GM12878 (cell line): Measurements from ENCODE around the gene BIVM. TPM values are rescaled to one million over a fixed set of nuclear protein-coding genes. Genes with fewer than 3 reads are reported as not detected.

Source experiments
- BHLHE40 ChIP-seq, 2 experiments: fragments of 450-650 bp in 1 of 2; IDR thresholded peaks; 2 replicates each; pipeline ENCODE4 v1.6.1; 2011 to 2017; ENCODE audit warnings: low read depth in 2 of 2, borderline replicate concordance in 1 of 2, improper control_type of control experiment in 1 of 2, low read length in 1 of 2, mild to moderate bottlenecking in 1 of 2
- GABPA ChIP-seq: IDR thresholded peaks from 2 replicates; pipeline ENCODE4 v1.6.1; 2014; ENCODE audit warnings: antibody characterized with exemption, low read depth, mild to moderate bottlenecking, inconsistent platforms
- IRF4 ChIP-seq: IDR thresholded peaks from 2 replicates; pipeline ENCODE4 v1.6.1; 2011; ENCODE audit warnings: low read depth, low read length
- KLF5 ChIP-seq: fragments of 450-650 bp; IDR thresholded peaks from 2 replicates; pipeline ENCODE4 v1.6.1; 2014; ENCODE audit warnings: mild to moderate bottlenecking; ENCODE audit not compliant: partially characterized antibody
- NFYA ChIP-seq: IDR thresholded peaks from 2 replicates; pipeline ENCODE4 v1.6.1; 2011; ENCODE audit warnings: low read depth, mild to moderate bottlenecking, low read length, improper control_type of control experiment, borderline replicate concordance
- RB1 ChIP-seq: fragments of 450-650 bp; formaldehyde crosslinking; IDR thresholded peaks from 2 replicates; pipeline ENCODE4 v1.6.1; 2017; ENCODE audit warnings: mild to moderate bottlenecking, borderline replicate concordance
- RUNX3 ChIP-seq: IDR thresholded peaks from 2 replicates; pipeline ENCODE4 v1.6.1; 2012; ENCODE audit warnings: low read length, inconsistent platforms
- SIN3A ChIP-seq: IDR thresholded peaks from 2 replicates; pipeline ENCODE4 v1.6.1; 2012; ENCODE audit warnings: low read depth, low read length, improper control_type of control experiment
- polyA plus RNA-seq, 11 experiments: library from polyadenylated mRNA; depleted of rRNA in 4 of 11; unstranded in 6 of 11; stranded (reverse) in 5 of 11; fragments of >200 nt; fragmentation: Nextera tagmentation in 4 of 11; fragmentation: Illumina TruSeq in 1 of 11; extraction: Ambion mirVana in 4 of 11; extraction: Trizol in 1 of 11; gene quantifications; 1 replicate in 1 of 11; 2 replicates in 10 of 11; pipeline versions ENCODE4 v1.2.1 to v1.2.3, GENCODE V29; 2011 to 2016; ENCODE audit warnings: inconsistent platforms in 2 of 11, missing spikeins in 2 of 11, low read depth in 1 of 11
- total RNA-seq, 4 experiments: library from RNA; depleted of rRNA in 3 of 4; stranded (reverse); fragments of >200 nt in 3 of 4; fragmentation: Illumina TruSeq in 1 of 4; extraction: Trizol in 1 of 4; gene quantifications; 2 replicates each; pipeline versions ENCODE4 v1.2.1 to v1.2.3, GENCODE V29; 2013 to 2021
- TF ChIP-seq, protein P1 (sequence below): fragments of 450-650 bp; conservative IDR thresholded peaks from 2 replicates; pipeline ENCODE4 v1.6.1; 2017; ENCODE audit warnings: mild to moderate bottlenecking, moderate library complexity
- TF ChIP-seq, protein P2 (sequence below): fragments of 150-350 bp; IDR thresholded peaks from 2 replicates; pipeline ENCODE4 v1.6.1; 2014; ENCODE audit warnings: mild to moderate bottlenecking, low read depth, low read length
- TF ChIP-seq, protein P3 (sequence below): fragments of 450-650 bp; IDR thresholded peaks from 2 replicates; pipeline ENCODE4 v1.6.1; 2017; ENCODE audit warnings: low read depth, mild to moderate bottlenecking, moderate library complexity
- TF ChIP-seq, protein P4 (sequence below): fragments of 450-650 bp; IDR thresholded peaks from 2 replicates; pipeline ENCODE4 v1.6.1; 2017; ENCODE audit warnings: antibody characterized with exemption, mild to moderate bottlenecking, moderate library complexity
- TF ChIP-seq, protein P5 (sequence below): IDR thresholded peaks from 2 replicates; pipeline ENCODE4 v1.6.1; 2011; ENCODE audit warnings: low read depth, mild to moderate bottlenecking, low read length, moderate library complexity, borderline replicate concordance; ENCODE audit errors: extremely low read depth

The BIVM gene
- total and polyA plus RNA-seq, 10 of the 15 experiments (the other 5 are each of a cell fraction or from before 2014, with no cell fraction given) = 3.4 to 20.1 (median 14.1) TPM

DNA sequence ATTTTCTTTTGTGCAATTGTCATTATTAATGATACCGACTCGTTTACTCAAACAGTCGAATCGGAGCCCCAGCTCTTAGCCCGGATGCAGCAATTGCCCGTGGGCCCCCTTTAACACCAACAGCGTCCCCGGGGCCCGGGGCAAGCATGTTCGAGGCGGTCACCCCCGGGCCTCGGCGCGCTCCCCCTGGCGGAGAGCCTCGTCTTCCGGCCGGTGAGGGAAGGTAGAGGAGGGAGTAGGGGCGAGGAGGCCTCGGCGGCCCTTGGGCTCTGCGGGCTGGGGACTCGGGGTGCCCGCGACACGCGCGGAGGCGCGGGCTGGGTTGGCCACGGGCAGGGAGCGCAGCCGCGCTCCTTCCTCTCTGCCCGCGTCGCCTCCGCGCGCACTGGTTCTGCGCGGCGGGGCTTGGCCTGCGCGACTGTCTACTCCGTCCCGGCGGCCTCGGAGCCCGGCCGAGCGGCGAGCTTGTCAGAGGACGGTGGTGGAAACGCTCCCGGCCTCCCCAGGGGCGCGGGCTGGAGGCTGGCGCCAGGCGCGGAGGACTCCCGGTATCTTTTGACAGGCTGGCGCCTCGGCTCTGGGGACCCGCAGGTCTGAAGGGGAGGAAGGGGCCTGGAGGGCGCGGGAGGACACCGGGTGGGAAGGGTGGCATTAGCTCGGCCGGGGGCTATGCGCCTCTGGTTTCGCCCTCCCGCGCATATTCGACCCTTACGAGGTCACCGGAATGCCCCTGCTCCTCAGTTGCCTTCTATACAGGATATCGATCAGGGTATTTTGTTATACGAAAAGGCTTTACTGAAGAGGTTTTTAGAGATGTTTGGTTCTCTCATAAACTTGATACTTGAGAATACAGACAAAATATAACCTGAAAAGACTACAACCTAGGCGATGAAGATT, 1.5 kb downstream of the BIVM start (continued):
- TF ChIP-seq, protein P1, sequence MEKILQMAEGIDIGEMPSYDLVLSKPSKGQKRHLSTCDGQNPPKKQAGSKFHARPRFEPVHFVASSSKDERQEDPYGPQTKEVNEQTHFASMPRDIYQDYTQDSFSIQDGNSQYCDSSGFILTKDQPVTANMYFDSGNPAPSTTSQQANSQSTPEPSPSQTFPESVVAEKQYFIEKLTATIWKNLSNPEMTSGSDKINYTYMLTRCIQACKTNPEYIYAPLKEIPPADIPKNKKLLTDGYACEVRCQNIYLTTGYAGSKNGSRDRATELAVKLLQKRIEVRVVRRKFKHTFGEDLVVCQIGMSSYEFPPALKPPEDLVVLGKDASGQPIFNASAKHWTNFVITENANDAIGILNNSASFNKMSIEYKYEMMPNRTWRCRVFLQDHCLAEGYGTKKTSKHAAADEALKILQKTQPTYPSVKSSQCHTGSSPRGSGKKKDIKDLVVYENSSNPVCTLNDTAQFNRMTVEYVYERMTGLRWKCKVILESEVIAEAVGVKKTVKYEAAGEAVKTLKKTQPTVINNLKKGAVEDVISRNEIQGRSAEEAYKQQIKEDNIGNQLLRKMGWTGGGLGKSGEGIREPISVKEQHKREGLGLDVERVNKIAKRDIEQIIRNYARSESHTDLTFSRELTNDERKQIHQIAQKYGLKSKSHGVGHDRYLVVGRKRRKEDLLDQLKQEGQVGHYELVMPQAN = peak; percentile 50; the same call in 1 of the 2 replicates
- TF ChIP-seq, protein P2, sequence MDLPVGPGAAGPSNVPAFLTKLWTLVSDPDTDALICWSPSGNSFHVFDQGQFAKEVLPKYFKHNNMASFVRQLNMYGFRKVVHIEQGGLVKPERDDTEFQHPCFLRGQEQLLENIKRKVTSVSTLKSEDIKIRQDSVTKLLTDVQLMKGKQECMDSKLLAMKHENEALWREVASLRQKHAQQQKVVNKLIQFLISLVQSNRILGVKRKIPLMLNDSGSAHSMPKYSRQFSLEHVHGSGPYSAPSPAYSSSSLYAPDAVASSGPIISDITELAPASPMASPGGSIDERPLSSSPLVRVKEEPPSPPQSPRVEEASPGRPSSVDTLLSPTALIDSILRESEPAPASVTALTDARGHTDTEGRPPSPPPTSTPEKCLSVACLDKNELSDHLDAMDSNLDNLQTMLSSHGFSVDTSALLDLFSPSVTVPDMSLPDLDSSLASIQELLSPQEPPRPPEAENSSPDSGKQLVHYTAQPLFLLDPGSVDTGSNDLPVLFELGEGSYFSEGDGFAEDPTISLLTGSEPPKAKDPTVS = 0 out of 2 replicates have a peak, but pooled peaks have one; percentile 26
- TF ChIP-seq IRF4 (no peak), RB1 (0 out of 2 replicates have a peak, but pooled peaks have one; percentile 19), KLF5 (peak; percentile 44), BHLHE40 (IDR thresholded peaks at IDR 0.05; ENCODE audit: borderline replicate concordance in 1 of 2, low read depth in 2 of 2, low read length in 1 of 2) (peak in 1 of 2 experiments; percentile 54; a peak in 2 of 4 replicates), SIN3A (peak; percentile 67; the same call in 1 of the 2 replicates), RUNX3 (peak; percentile 34; the same call in 1 of the 2 replicates), GABPA (peak; percentile 34; the same call in 1 of the 2 replicates), NFYA (no peak)
- TF ChIP-seq, protein P3, sequence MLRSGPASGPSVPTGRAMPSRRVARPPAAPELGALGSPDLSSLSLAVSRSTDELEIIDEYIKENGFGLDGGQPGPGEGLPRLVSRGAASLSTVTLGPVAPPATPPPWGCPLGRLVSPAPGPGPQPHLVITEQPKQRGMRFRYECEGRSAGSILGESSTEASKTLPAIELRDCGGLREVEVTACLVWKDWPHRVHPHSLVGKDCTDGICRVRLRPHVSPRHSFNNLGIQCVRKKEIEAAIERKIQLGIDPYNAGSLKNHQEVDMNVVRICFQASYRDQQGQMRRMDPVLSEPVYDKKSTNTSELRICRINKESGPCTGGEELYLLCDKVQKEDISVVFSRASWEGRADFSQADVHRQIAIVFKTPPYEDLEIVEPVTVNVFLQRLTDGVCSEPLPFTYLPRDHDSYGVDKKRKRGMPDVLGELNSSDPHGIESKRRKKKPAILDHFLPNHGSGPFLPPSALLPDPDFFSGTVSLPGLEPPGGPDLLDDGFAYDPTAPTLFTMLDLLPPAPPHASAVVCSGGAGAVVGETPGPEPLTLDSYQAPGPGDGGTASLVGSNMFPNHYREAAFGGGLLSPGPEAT = peak; percentile 76
- TF ChIP-seq, protein P4, sequence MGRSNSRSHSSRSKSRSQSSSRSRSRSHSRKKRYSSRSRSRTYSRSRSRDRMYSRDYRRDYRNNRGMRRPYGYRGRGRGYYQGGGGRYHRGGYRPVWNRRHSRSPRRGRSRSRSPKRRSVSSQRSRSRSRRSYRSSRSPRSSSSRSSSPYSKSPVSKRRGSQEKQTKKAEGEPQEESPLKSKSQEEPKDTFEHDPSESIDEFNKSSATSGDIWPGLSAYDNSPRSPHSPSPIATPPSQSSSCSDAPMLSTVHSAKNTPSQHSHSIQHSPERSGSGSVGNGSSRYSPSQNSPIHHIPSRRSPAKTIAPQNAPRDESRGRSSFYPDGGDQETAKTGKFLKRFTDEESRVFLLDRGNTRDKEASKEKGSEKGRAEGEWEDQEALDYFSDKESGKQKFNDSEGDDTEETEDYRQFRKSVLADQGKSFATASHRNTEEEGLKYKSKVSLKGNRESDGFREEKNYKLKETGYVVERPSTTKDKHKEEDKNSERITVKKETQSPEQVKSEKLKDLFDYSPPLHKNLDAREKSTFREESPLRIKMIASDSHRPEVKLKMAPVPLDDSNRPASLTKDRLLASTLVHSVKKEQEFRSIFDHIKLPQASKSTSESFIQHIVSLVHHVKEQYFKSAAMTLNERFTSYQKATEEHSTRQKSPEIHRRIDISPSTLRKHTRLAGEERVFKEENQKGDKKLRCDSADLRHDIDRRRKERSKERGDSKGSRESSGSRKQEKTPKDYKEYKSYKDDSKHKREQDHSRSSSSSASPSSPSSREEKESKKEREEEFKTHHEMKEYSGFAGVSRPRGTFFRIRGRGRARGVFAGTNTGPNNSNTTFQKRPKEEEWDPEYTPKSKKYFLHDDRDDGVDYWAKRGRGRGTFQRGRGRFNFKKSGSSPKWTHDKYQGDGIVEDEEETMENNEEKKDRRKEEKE = no peak
- TF ChIP-seq, protein P5, sequence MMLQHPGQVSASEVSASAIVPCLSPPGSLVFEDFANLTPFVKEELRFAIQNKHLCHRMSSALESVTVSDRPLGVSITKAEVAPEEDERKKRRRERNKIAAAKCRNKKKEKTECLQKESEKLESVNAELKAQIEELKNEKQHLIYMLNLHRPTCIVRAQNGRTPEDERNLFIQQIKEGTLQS = peak; percentile 40; the same call in 1 of the 2 replicates
- TF ChIP-seq, all 136 proteins: peak for 52
